Fibroblast of lung (primary cell): Measurements from ENCODE around the gene GPR107. TPM values are rescaled to one million over a fixed set of nuclear protein-coding genes. Genes with fewer than 3 reads are reported as not detected.
A peak's percentile ranks its signal among the peaks of the same experiment; 100 is the strongest.

Experiments used
- DNase-seq, 2 donors: peaks; one replicate each; pipeline versions ENCODE4 v3.0.0 to v3.0.0-alpha.2; 2010; ENCODE audit warnings: low read depth in 2 of 2
- H2AFZ ChIP-seq: 2 replicates; pipeline ENCODE4 v1.5.1; 2012; ENCODE audit warnings: low read length, control low read depth, inconsistent platforms
- H3K27ac ChIP-seq: 2 replicates; pipeline ENCODE4 v1.5.1; 2011; ENCODE audit warnings: low read length, control low read depth; ENCODE audit not compliant: insufficient read depth
- H3K27me3 ChIP-seq: 2 replicates; pipeline ENCODE4 v1.5.1; 2011; ENCODE audit warnings: mild to moderate bottlenecking, low read length; ENCODE audit not compliant: control insufficient read depth, insufficient read depth
- H3K36me3 ChIP-seq: 2 replicates; pipeline ENCODE4 v1.5.1; 2011; ENCODE audit warnings: low read length; ENCODE audit not compliant: control insufficient read depth, insufficient read depth
- H3K4me1 ChIP-seq: 2 replicates; pipeline ENCODE4 v1.5.1; 2011; ENCODE audit warnings: low read length; ENCODE audit not compliant: control insufficient read depth, insufficient read depth; ENCODE audit errors: extremely low read depth
- H3K4me2 ChIP-seq: 2 replicates; pipeline ENCODE4 v1.5.1; 2011; ENCODE audit warnings: low read length, control low read depth; ENCODE audit not compliant: insufficient read depth; ENCODE audit errors: extremely low read depth
- H3K4me3 ChIP-seq, 4 experiments: fragments of 200-600 bp in 1 of 4; sonication (generic) in 1 of 4; replicated peaks in 1 of 4; 2 replicates each; pipeline ENCODE4 v1.5.1; 2011 to 2016; ENCODE audit warnings: low read length in 4 of 4, low read depth in 3 of 4, mild to moderate bottlenecking in 3 of 4, control low read depth in 2 of 4, inconsistent platforms in 1 of 4, mixed read lengths in 1 of 4; ENCODE audit not compliant: insufficient read depth in 1 of 4; ENCODE audit errors: control extremely low read depth in 1 of 4
- H3K79me2 ChIP-seq: 2 replicates; pipeline ENCODE4 v1.5.1; 2012; ENCODE audit warnings: mild to moderate bottlenecking, low read length, inconsistent platforms; ENCODE audit not compliant: control insufficient read depth, insufficient read depth
- H3K9ac ChIP-seq: 2 replicates; pipeline ENCODE4 v1.5.1; 2011; ENCODE audit warnings: mild to moderate bottlenecking, low read length, control low read depth; ENCODE audit not compliant: insufficient read depth
- H3K9me3 ChIP-seq: 2 replicates; pipeline ENCODE4 v1.5.1; 2012; ENCODE audit warnings: low read depth, low read length; ENCODE audit not compliant: control insufficient read depth, insufficient read depth
- H4K20me1 ChIP-seq: 2 replicates; pipeline ENCODE4 v1.5.1; 2011; ENCODE audit warnings: low read length; ENCODE audit not compliant: control insufficient read depth, insufficient read depth; ENCODE audit errors: extremely low read depth
- CTCF ChIP-seq, 2 donors: IDR thresholded peaks in 1 of 2; conservative IDR thresholded peaks in 1 of 2; 1 replicate in 1 of 2; 2 replicates in 1 of 2; pipeline ENCODE4 v1.5.1; 2011 to 2012; ENCODE audit warnings: low read length in 2 of 2, control low read depth in 1 of 2, inconsistent platforms in 1 of 2, low read depth in 1 of 2, mild to moderate bottlenecking in 1 of 2
- EZH2 ChIP-seq: IDR thresholded peaks from 2 replicates; pipeline ENCODE4 v1.5.1; 2012; ENCODE audit warnings: low read length, control low read depth, mild to moderate bottlenecking; ENCODE audit errors: missing control alignments
- polyA plus RNA-seq, 2 donors: library from polyadenylated mRNA; depleted of rRNA in 1 of 2; stranded (reverse) in 1 of 2; unstranded in 1 of 2; fragments of >200 nt; gene quantifications; 2 replicates each; pipeline ENCODE4 v1.2.1, GENCODE V29; 2011 to 2012; ENCODE audit warnings: missing spikeins in 1 of 2
- total RNA-seq: library from RNA; depleted of rRNA; stranded (reverse); fragments of >200 nt; gene quantifications from 2 replicates; pipeline ENCODE4 v1.2.1, GENCODE V29; 2014

Gene GPR107
- total and polyA plus RNA-seq, 2 donors (not counting 1 experiment from before 2014, with no cell fraction given) = 27.6 to 43.5 TPM

GRCh38 chr9:130122456-130122855 is 68.8 kb downstream of the GPR107 start:
- no peak overlapping the region for H3K27ac ChIP-seq

GRCh38 chr9:130124085-130124860 is 70.6 kb downstream of the GPR107 start:
- H2AFZ ChIP-seq = no peak overlapping the region

More at GRCh38 chr9:130122456-130122855, 68.8 kb downstream of the GPR107 start:
- no peak for TF ChIP-seq EZH2
- no peak for TF ChIP-seq CTCF (conservative IDR thresholded peaks at IDR 0.05 in 1 of 2, IDR thresholded peaks at IDR 0.05 in 1 of 2; ENCODE audit: low read depth in 1 of 2, low read length in 2 of 2)
- Histone ChIP-seq H3K36me3 (peaks cover 4% of the 10 kb centered on the region), H3K4me2 (no peak overlapping the region), H4K20me1 (no peaks in the 10 kb centered on the region), H3K79me2 (no peaks in the 10 kb centered on the region), H3K4me3 (no peak overlapping the region), H3K4me1 (peaks cover 14% of the 10 kb centered on the region), H3K9me3 (no peaks in the 10 kb centered on the region), H2AFZ (no peak overlapping the region), H3K27me3 (no peaks in the 10 kb centered on the region), H3K9ac (no peak overlapping the region)
- no peak for DNase-seq

More at GRCh38 chr9:130124085-130124860, 70.6 kb downstream of the GPR107 start:
- TF ChIP-seq CTCF (conservative IDR thresholded peaks at IDR 0.05 in 1 of 2, IDR thresholded peaks at IDR 0.05 in 1 of 2; ENCODE audit: low read depth in 1 of 2, low read length in 2 of 2) = no peak
- no peaks in the 10 kb centered on the region for H3K79me2 ChIP-seq
- no peaks in the 10 kb centered on the region for H3K9me3 ChIP-seq
- no peak overlapping the region for H3K4me2 ChIP-seq
- peaks cover 3% of the 10 kb centered on the region for H3K36me3 ChIP-seq
- no peak overlapping the region for H3K4me3 ChIP-seq
- no peak overlapping the region for H3K27ac ChIP-seq
- H3K4me1 ChIP-seq = peaks cover 11% of the 10 kb centered on the region
- H4K20me1 ChIP-seq = no peaks in the 10 kb centered on the region
- H3K9ac ChIP-seq = no peak overlapping the region
- DNase-seq = peak in 1 of 2 donors; percentile 30
- H3K27me3 ChIP-seq = no peaks in the 10 kb centered on the region
